ENCODE measurements around the gene NBL1.

DNA sequence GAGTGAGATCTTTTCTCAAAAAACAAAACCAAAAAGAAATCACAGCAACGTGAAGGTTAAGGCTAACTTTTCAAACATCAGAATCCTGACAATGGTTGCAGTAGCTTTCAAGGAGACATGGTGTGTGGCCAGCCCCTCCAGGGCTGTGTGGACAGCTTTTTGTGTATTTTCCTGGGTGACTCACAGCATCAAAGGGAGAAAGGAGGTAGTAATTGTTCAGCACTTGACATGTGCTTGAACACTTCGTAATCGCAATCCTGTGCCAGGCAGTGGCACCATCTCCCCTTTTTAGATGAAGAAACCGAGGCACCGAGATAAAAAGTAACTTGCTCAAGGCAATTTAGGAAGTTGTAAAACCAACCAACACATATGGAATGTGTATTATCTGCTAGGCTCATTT, 10.3 kb downstream of the NBL1 start:
- TF ChIP-seq POLR2A (IDR thresholded peaks at IDR 0.05): no peak
- TF ChIP-seq, protein P1, sequence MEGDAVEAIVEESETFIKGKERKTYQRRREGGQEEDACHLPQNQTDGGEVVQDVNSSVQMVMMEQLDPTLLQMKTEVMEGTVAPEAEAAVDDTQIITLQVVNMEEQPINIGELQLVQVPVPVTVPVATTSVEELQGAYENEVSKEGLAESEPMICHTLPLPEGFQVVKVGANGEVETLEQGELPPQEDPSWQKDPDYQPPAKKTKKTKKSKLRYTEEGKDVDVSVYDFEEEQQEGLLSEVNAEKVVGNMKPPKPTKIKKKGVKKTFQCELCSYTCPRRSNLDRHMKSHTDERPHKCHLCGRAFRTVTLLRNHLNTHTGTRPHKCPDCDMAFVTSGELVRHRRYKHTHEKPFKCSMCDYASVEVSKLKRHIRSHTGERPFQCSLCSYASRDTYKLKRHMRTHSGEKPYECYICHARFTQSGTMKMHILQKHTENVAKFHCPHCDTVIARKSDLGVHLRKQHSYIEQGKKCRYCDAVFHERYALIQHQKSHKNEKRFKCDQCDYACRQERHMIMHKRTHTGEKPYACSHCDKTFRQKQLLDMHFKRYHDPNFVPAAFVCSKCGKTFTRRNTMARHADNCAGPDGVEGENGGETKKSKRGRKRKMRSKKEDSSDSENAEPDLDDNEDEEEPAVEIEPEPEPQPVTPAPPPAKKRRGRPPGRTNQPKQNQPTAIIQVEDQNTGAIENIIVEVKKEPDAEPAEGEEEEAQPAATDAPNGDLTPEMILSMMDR (IDR thresholded peaks at IDR 0.05): no peak
